Sigmoid colon (tissue), 4 donors: Measurements from ENCODE around the gene FIGN.

Experiments
- EP300 ChIP-seq, 4 donors: sonication (generic); formaldehyde crosslinking; IDR thresholded peaks; one replicate each; pipeline ENCODE4 v1.6.1; 2017; ENCODE audit warnings: antibody characterized with exemption in 4 of 4
- POLR2A ChIP-seq, 2 donors: fragments of 450-650 bp; IDR thresholded peaks; one replicate each; pipeline ENCODE4 v1.6.1; 2016; ENCODE audit warnings: antibody characterized with exemption in 2 of 2, mild to moderate bottlenecking in 2 of 2, moderate library complexity in 2 of 2
- POLR2AphosphoS5 ChIP-seq, 4 donors: sonication (generic); formaldehyde crosslinking; IDR thresholded peaks; one replicate each; pipeline ENCODE4 v1.6.1; 2017; ENCODE audit warnings: antibody characterized with exemption in 4 of 4
- TF ChIP-seq, protein P1 (sequence below), 4 experiments: fragments of 450-650 bp in 3 of 4; fragments of 200-600 bp in 1 of 4; IDR thresholded peaks; one replicate each; pipeline ENCODE4 v1.5.1; 2016 to 2019; ENCODE audit warnings: antibody characterized with exemption in 4 of 4, mild to moderate bottlenecking in 3 of 4, moderate library complexity in 2 of 4

DNA sequence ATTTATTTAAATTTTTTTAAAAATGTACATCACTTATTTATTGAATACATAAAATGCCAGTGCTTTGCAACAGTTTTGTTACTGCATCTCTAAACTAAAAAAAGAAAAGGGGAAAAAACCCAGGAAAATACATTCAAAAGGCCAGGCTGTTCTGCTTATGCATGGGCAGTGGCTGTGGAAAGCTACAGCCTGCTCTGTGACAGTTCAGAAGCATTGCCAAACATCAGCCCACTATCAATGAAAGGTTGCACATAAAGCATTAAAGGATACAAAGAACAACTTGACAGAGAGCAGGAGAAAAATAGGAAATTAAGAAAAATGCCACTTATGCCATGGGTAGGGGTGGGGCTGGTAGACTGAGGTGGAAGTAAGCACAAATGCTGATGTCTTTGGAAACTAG, 128.2 kb downstream of the FIGN start:
- TF ChIP-seq, protein P1, sequence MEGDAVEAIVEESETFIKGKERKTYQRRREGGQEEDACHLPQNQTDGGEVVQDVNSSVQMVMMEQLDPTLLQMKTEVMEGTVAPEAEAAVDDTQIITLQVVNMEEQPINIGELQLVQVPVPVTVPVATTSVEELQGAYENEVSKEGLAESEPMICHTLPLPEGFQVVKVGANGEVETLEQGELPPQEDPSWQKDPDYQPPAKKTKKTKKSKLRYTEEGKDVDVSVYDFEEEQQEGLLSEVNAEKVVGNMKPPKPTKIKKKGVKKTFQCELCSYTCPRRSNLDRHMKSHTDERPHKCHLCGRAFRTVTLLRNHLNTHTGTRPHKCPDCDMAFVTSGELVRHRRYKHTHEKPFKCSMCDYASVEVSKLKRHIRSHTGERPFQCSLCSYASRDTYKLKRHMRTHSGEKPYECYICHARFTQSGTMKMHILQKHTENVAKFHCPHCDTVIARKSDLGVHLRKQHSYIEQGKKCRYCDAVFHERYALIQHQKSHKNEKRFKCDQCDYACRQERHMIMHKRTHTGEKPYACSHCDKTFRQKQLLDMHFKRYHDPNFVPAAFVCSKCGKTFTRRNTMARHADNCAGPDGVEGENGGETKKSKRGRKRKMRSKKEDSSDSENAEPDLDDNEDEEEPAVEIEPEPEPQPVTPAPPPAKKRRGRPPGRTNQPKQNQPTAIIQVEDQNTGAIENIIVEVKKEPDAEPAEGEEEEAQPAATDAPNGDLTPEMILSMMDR (IDR thresholded peaks at IDR 0.05) = no peak
- TF ChIP-seq EP300 (IDR thresholded peaks at IDR 0.05) = no peak
- TF ChIP-seq POLR2A (IDR thresholded peaks at IDR 0.05) = no peak
- no peak for TF ChIP-seq POLR2AphosphoS5 (IDR thresholded peaks at IDR 0.05)
